Measurements from ENCODE around the gene YARS1. TPM values are rescaled to one million over a fixed set of nuclear protein-coding genes. Genes with fewer than 3 reads are reported as not detected.

YARS1 gene
- total RNA-seq, 3 donors from 2014 or later, result 47.0 to 66.7 (median 54.8) TPM

DNA sequence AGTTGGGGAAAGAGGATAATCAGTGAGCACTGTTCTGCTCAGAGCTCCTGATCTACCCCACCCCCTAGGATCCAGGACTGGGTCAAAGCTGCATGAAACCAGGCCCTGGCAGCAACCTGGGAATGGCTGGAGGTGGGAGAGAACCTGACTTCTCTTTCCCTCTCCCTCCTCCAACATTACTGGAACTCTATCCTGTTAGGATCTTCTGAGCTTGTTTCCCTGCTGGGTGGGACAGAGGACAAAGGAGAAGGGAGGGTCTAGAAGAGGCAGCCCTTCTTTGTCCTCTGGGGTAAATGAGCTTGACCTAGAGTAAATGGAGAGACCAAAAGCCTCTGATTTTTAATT, 42.7 kb downstream of the YARS1 start:
- intact Hi-C loops (cut with DNase I, micrococcal nuclease), result loop anchor here (5.0 kb wide), 2 partner anchors 57 to 62 kb away; no protein-coding TSS in a partner anchor
- H3K4me3 ChIP-seq, result no peak overlapping the region
- DNase-seq, result peak in 1 of 3 donors; percentile 22
- H3K9me3 ChIP-seq, result no peaks in the 10 kb centered on the region
- TF ChIP-seq, protein P1, sequence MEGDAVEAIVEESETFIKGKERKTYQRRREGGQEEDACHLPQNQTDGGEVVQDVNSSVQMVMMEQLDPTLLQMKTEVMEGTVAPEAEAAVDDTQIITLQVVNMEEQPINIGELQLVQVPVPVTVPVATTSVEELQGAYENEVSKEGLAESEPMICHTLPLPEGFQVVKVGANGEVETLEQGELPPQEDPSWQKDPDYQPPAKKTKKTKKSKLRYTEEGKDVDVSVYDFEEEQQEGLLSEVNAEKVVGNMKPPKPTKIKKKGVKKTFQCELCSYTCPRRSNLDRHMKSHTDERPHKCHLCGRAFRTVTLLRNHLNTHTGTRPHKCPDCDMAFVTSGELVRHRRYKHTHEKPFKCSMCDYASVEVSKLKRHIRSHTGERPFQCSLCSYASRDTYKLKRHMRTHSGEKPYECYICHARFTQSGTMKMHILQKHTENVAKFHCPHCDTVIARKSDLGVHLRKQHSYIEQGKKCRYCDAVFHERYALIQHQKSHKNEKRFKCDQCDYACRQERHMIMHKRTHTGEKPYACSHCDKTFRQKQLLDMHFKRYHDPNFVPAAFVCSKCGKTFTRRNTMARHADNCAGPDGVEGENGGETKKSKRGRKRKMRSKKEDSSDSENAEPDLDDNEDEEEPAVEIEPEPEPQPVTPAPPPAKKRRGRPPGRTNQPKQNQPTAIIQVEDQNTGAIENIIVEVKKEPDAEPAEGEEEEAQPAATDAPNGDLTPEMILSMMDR (IDR thresholded peaks at IDR 0.05), result no peak
- H3K36me3 ChIP-seq (ENCODE audit: low read depth), result no peaks in the 10 kb centered on the region
- no peak for ATAC-seq
- no peaks in the 10 kb centered on the region for H3K4me1 ChIP-seq (ENCODE audit: low read depth)

DNA sequence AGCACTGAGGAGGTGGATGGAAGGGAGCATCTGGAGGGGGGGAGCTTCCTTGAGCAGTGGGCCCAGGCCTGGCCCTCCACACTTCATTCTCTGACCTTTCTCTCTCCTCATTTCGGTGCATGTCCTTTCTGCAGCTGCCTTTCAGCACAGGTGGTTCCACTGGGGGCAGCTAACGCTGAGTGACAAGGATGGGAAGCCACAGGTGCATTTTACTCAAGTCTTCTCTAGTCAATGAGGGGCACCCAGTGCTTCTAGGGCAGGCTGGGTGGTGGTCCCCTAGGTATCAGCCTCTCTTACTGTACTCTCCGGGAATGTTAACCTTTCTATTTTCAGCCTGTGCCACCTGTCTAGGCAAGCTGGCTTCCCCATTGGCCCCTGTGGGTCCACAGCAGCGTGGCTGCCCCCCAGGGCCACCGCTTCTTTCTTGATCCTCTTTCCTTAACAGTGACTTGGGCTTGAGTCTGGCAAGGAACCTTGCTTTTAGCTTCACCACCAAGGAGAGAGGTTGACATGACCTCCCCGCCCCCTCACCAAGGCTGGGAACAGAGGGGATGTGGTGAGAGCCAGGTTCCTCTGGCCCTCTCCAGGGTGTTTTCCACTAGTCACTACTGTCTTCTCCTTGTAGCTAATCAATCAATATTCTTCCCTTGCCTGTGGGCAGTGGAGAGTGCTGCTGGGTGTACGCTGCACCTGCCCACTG, 43.2 kb downstream of the YARS1 start:
- H3K36me3 ChIP-seq (ENCODE audit: low read depth), result no peaks in the 10 kb centered on the region
- no peaks in the 10 kb centered on the region for H3K4me1 ChIP-seq (ENCODE audit: low read depth)
- DNase-seq, result peak in 1 of 3 donors; percentile 23
- no peak for ATAC-seq
- H3K4me3 ChIP-seq, result no peak overlapping the region
- H3K9me3 ChIP-seq, result no peaks in the 10 kb centered on the region
- TF ChIP-seq, protein P1 (IDR thresholded peaks at IDR 0.05), result no peak
- intact Hi-C loops (cut with DNase I, micrococcal nuclease), result loop anchor here (5.0 kb wide), 2 partner anchors 57 to 62 kb away; no protein-coding TSS in a partner anchor

DNA sequence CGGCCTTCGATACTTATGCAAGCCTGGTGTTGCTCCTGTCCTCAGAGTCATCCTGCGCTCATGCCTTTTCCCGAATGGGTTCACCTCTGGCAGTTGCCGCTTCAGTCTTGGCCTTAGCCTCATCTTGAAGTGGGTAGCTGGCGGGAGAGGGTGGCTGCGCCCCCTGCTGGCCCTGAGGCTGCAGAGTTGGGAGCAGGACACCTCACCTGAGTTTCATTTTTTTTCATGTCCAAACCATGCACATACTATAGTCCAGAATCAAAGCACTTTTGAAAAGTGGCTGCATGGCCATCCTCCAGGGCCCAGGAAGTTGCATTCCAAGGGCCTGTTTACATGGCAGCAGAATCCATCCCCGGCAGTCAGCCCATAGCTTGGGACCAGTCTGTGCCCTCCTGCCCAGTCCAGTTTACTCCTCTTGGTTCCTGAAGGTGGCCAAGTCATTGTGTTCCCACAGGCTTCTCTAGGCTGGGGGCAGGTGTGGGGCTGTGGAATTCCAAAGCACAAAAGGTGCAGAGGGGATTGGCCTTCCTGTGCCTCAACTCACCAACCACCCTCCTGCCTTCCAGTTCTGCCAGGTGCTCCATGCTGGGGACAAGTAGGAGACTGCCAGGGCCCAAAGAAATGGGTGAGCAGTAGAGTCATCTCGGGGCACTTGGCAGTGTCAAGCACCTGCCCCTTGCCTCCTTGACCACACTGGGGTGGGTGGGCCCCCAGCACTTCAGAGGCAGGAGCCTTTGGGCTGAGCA, 44.0 kb downstream of the YARS1 start:
- TF ChIP-seq, protein P1 (IDR thresholded peaks at IDR 0.05), result peak; percentile 83
- DNase-seq, result peak; percentile 82 to 92 (median 90)
- H3K36me3 ChIP-seq (ENCODE audit: low read depth), result no peaks in the 10 kb centered on the region
- ATAC-seq, result peak; percentile 87
- H3K9me3 ChIP-seq, result no peaks in the 10 kb centered on the region
- H3K4me3 ChIP-seq, result no peak overlapping the region
- H3K4me1 ChIP-seq (ENCODE audit: low read depth), result no peaks in the 10 kb centered on the region
- intact Hi-C loops (cut with DNase I, micrococcal nuclease), result loop anchor here (5.0 kb wide), 2 partner anchors 56 to 61 kb away; no protein-coding TSS in a partner anchor

DNA sequence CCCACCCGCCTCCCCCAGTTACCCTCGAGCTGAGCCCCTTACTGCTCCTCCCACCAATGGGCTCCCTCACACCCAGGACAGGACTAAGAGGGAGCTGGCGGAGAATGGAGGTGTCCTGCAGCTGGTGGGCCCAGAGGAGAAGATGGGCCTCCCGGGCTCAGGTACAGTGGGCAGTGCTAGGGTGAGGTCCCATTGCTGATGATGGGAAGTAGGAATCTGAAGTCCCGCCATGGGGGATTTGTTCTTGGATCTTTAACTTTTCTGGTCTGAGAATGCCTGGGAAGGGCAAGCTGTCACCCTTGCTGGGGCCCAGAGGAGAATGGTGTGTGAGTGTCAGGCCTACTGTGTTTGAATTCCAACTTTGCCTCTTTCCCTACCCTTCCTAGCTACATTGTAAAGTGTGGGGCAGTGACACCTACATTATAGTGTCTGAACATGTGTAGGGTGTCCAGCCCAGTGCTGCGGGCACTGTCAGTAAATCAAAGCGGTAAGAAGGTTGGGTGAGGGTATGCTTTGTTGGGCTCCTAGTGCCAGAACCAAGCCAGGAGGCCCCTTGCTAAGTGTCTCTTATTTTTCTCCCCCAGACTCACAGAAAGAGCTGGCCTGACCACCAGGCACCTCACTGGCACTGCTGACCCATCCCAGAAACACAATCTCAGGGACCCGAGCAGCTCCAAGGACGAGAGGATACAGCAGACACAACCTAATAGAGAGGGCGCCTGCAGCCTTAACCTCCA, 44.7 kb downstream of the YARS1 start:
- H3K9me3 ChIP-seq, result no peaks in the 10 kb centered on the region
- H3K36me3 ChIP-seq (ENCODE audit: low read depth), result no peaks in the 10 kb centered on the region
- TF ChIP-seq, protein P1 (IDR thresholded peaks at IDR 0.05), result no peak
- no peaks in the 10 kb centered on the region for H3K4me1 ChIP-seq (ENCODE audit: low read depth)
- intact Hi-C loops (cut with DNase I, micrococcal nuclease), result loop anchor here (5.0 kb wide), 2 partner anchors 55 to 60 kb away; no protein-coding TSS in a partner anchor
- H3K4me3 ChIP-seq, result no peak overlapping the region
- DNase-seq (no peak), ATAC-seq (no peak)

DNA sequence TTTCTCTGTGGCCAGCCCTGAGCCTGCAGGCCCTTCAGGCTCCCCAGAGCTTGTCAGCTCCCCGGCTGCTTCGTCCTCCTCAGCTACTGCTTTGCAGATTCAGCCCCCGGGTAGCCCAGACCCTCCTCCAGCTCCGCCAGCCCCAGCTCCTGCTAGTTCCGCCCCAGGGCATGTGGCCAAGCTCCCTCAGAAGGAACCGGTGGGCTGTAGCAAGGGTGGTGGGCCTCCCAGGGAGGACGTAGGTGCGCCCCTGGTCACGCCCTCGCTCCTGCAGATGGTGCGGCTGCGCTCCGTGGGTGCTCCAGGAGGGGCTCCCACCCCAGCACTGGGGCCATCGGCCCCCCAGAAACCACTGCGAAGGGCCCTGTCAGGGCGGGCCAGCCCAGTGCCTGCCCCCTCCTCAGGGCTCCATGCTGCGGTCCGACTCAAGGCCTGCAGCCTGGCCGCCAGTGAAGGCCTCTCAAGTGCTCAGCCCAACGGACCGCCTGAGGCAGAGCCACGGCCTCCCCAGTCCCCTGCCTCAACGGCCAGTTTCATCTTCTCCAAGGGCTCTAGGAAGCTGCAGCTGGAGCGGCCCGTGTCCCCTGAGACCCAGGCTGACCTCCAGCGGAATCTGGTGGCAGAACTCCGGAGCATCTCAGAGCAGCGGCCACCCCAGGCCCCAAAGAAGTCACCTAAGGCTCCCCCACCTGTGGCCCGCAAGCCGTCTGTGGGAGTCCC, 45.4 kb downstream of the YARS1 start:
- Histone ChIP-seq H3K4me3 (no peak overlapping the region), H3K4me1 (ENCODE audit: low read depth) (peaks cover 4% of the 10 kb centered on the region), H3K36me3 (ENCODE audit: low read depth) (no peaks in the 10 kb centered on the region), H3K9me3 (no peaks in the 10 kb centered on the region)
- DNase-seq (peak in 1 of 3 donors; percentile 53), ATAC-seq (no peak)
- intact Hi-C loops (cut with DNase I, micrococcal nuclease), result loop anchor here (5.0 kb wide), 2 partner anchors 54 to 59 kb away; no protein-coding TSS in a partner anchor
- TF ChIP-seq, protein P1 (IDR thresholded peaks at IDR 0.05), result no peak

All from mucosa of descending colon (tissue), 3 donors.